ENCODE results near the gene VTI1A.

VTI1A gene

GRCh38 chr10:112631501-112632400 lies 184.7 kb downstream of the VTI1A start:
- TF ChIP-seq ZNF670 (tag by site-specific recombination; IDR thresholded peaks at IDR 0.05; ENCODE audit: low read depth) (no peak), ZNF623 (tag by site-specific recombination; IDR thresholded peaks at IDR 0.05) (no peak), ZNF449 (tag by site-specific recombination; IDR thresholded peaks at IDR 0.05) (no peak)
- Histone ChIP-seq H3K36me3 (ENCODE audit: control insufficient read depth in 2 of 2, insufficient read depth in 1 of 2, low read length in 2 of 2) (no peaks in the 10 kb centered on the region), H3K4me1 (ENCODE audit: control insufficient read depth, insufficient read depth, low read length) (peaks cover 6% of the 10 kb centered on the region), H3K27ac (ENCODE audit: extremely low read depth, low read depth, low read length) (no peak overlapping the region), H3K9me3 (ENCODE audit: control insufficient read depth, insufficient read depth, low read depth, low read length) (no peaks in the 10 kb centered on the region), H3K4me3 (ENCODE audit: low read depth, low read length) (no peak overlapping the region)
- CTCF ChIA-PET, result no interaction called here
- POLR2A ChIA-PET, result no interaction called here

GRCh38 chr10:112634096-112634830 lies 187.2 kb downstream of the VTI1A start:
- H3K27ac ChIP-seq (ENCODE audit: extremely low read depth, low read depth, low read length), result no peak overlapping the region
- no peaks in the 10 kb centered on the region for H3K9me3 ChIP-seq (ENCODE audit: control insufficient read depth, insufficient read depth, low read depth, low read length)
- peaks cover 6% of the 10 kb centered on the region for H3K4me1 ChIP-seq (ENCODE audit: control insufficient read depth, insufficient read depth, low read length)
- ChIA-PET CTCF (interaction anchor here (0.6 to 0.7 kb wide), 3 partner anchors 10 to 1843 kb away, joined by 4 to 8 read pairs (median 4); no protein-coding TSS in a partner anchor), POLR2A (no interaction called here)
- H3K4me3 ChIP-seq (ENCODE audit: low read depth, low read length), result no peak overlapping the region
- peak; percentile 63 for TF ChIP-seq ZSCAN4 (tag by site-specific recombination; IDR thresholded peaks at IDR 0.05)
- peak; percentile 44; the same call in 1 of the 2 replicates for TF ChIP-seq PRDM6 (tag by site-specific recombination; IDR thresholded peaks at IDR 0.05)
- TF ChIP-seq ZNF843 (tag by site-specific recombination; IDR thresholded peaks at IDR 0.05), result peak; percentile 61; the same call in 1 of the 2 replicates
- TF ChIP-seq KLF7 (tag by site-specific recombination; IDR thresholded peaks at IDR 0.05; ENCODE audit: borderline replicate concordance), result no peak
- no peak for TF ChIP-seq PRDM1 (tag by site-specific recombination; IDR thresholded peaks at IDR 0.05)
- TF ChIP-seq PRDM4 (tag by site-specific recombination; IDR thresholded peaks at IDR 0.05), result no peak
- TF ChIP-seq FEZF1 (tag by site-specific recombination; IDR thresholded peaks at IDR 0.05), result peak; percentile 86
- peak; percentile 57 for TF ChIP-seq ZNF600 (tag by site-specific recombination; IDR thresholded peaks at IDR 0.05)
- no peaks in the 10 kb centered on the region for H3K36me3 ChIP-seq (ENCODE audit: control insufficient read depth in 2 of 2, insufficient read depth in 1 of 2, low read length in 2 of 2)

- no peaks in the 10 kb centered on the region for H3K9me3 ChIP-seq (ENCODE audit: control insufficient read depth, insufficient read depth, low read depth, low read length)
- CTCF ChIA-PET, result no interaction called here
- H3K27ac ChIP-seq (ENCODE audit: extremely low read depth, low read depth, low read length), result no peak overlapping the region
- POLR2A ChIA-PET, result no interaction called here
- no peaks in the 10 kb centered on the region for H3K36me3 ChIP-seq (ENCODE audit: control insufficient read depth in 2 of 2, insufficient read depth in 1 of 2, low read length in 2 of 2)
- H3K4me1 ChIP-seq (ENCODE audit: control insufficient read depth, insufficient read depth, low read length), result peaks cover 6% of the 10 kb centered on the region
- H3K4me3 ChIP-seq (ENCODE audit: low read depth, low read length), result no peak overlapping the region
- no peak for TF ChIP-seq ZNF354C (tag by site-specific recombination; IDR thresholded peaks at IDR 0.05; ENCODE audit: borderline replicate concordance, low read depth)
- no peak for TF ChIP-seq ZNF26 (tag by site-specific recombination; IDR thresholded peaks at IDR 0.05)
- TF ChIP-seq ZNF777 (tag by site-specific recombination; IDR thresholded peaks at IDR 0.05; ENCODE audit: borderline replicate concordance), result no peak
- TF ChIP-seq ZNF169 (tag by site-specific recombination; IDR thresholded peaks at IDR 0.05), result no peak
- no peak for TF ChIP-seq ZNF274 (IDR thresholded peaks at IDR 0.05; ENCODE audit: low read length)
- no peak for TF ChIP-seq ZNF274 (tag by site-specific recombination; IDR thresholded peaks at IDR 0.05; ENCODE audit: borderline replicate concordance)
- TF ChIP-seq ZIC2 (tag by site-specific recombination; IDR thresholded peaks at IDR 0.05), result no peak
- no peak for TF ChIP-seq ZNF596 (tag by site-specific recombination; IDR thresholded peaks at IDR 0.05)
- TF ChIP-seq SETDB1 (IDR thresholded peaks at IDR 0.05; ENCODE audit: insufficient read length, low read length), result no peak
These were observed 190.9 kb downstream of the VTI1A start for GRCh38 chr10:112637901-112638300.
